ENCODE measurements around the gene OTUD4.
"Not testable (repeated sequence)": the region's sequence is repeated elsewhere in the genome, so short reads cannot be mapped to it uniquely, and the experiment has no call there.

OTUD4 gene

DNA sequence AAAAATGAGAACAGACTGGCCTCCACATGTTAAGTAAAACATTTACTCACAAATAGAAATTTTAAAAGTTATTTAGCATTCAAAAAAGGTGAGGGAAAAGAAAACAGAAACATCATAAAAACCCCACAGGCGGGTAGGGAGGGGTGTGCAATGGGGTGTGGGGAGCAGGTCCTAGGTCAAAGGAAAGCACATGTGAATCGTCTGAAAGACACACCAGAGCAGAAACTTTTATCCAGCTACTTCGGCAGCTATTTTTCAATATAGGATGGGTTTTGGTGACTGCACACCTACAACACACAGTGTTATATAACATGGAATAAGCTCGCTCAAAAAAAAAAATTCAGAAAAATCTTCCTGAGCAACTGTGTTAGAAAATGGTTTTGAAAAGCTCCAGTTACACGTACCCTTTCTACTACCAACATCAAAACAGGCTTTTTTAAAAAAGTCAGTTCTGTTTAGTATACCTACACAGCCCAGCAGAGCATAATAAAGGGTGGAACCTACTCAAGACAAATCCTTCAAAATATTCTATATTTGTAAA, 1.6 kb downstream of the OTUD4 start:
- DNase-seq (ENCODE audit: low read depth), result no peak

DNA sequence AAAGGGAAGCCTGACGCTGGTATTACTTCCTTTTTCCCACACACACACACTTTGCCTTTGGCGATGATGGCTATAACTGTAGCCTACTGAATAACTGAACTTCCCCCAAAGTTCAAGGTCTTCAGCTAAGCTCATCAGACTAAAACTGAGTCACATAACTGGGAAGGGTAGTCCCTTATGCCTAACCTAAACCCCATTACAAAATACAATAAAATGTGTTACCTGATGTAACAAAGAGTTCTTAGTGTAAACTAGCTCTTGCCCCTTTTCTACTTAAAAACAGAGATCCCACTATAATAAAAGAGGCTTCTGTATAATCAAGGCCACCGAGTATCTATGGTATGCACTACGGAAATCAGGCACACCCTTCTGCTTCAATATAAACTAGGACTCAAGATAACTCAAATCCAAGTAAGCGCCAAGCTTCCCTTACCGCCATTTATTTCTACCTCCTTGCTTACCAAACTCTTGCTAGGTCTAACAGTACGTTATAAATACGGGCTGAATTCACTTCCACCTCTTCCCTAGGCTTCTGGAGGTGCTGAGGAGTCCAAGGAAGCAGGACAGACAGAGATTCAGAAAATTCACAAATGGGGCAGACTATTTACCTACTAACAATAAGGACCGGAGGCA, 2.4 kb downstream of the OTUD4 start:
- peak; percentile 44 for DNase-seq (ENCODE audit: low read depth)

DNA sequence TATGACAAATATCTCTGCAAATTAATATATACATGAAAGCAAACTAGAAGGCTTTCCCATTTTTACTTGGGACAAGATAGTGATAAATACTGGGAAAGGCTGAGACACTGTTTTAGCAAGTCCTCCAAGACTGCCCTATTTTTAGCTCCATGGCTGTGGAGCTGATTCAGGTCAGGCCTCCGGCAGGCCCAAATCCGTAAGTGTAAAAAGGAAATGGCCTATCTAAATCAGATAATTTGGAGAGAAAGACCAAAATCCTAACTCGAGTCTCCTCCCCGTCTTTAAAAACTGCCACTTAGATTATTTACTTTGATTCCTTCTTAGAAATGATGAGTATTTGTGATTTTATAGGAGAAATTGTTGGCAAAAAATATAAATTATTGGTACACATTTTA, 2.9 kb downstream of the OTUD4 start:
- DNase-seq (ENCODE audit: low read depth), result peak; percentile 36

DNA sequence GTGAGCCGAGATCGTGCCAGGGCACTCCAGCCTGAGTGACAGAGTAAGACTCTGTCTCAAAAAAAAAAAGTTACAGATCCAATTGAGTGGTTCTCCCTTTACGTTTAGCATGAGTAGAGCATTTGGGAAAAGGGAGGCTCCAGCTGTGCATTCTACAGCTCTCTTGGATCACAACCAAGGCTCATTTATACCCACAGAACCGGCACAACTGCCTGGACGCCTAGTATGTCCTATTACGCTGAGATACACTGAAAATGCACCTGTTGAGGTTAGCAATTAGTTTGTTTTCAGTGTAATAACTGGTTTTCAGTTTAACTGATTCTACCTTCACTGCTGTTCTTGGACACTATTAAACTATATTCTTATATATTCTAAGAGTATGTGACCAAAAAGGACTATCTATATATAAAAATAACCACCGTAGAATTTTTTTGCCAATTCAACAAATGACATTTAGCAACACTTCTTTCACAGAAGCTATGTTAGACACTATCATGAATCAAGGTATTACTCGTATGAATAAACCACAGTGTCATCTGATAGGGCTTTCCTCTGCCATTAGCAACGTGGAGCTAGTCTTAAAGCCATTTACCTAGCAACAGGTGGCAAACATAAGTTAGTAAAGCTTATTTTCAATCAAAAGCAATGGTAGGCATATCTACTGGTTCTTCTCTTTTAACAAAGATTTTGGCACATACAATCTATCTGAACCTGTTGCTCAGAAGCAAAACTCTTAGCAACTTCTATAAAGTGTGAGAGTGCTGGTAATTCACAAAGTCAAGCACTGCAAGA, 3.6 kb downstream of the OTUD4 start:
- no peak for DNase-seq (ENCODE audit: low read depth)

DNA sequence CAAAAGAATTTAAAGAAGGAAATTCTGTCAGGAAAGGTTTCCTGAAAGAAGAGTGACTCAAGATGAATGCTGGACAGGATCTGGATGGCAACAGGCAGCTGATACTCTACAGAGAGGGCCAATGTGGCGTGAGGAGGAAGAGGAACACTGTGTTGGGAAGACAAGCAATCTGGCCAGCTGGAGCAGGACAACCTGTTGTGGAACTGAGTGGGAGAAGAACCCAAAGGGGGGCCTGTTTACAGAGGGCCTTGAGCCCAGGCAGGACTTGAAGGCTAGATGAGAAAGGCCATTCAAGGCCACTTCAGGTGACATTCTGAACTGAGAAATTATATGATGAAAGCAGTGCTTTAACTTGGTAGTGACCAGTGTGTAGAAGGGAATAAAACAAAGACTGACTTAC, 8.5 kb downstream of the OTUD4 start:
- DNase-seq (ENCODE audit: low read depth), result no peak

DNA sequence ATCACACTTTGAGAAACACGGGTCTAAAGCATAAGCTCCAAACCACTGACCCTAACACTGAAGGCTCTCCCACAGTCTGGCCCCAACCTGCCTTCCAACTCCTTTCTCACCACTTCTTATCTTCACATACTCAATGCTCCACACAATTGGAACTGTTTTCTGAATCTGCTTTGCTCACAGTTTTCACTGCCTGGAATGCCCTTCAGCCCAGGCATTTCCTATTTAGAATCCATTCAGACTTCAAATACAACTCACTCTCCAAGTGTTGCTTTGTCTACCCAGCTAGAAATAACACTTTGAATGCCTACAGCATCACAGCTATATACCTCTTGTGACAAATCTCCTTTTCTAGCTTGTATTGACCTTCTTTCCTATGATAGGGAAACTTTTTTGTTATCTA, 10.2 kb downstream of the OTUD4 start:
- DNase-seq (ENCODE audit: low read depth), result peak; percentile 31

DNA sequence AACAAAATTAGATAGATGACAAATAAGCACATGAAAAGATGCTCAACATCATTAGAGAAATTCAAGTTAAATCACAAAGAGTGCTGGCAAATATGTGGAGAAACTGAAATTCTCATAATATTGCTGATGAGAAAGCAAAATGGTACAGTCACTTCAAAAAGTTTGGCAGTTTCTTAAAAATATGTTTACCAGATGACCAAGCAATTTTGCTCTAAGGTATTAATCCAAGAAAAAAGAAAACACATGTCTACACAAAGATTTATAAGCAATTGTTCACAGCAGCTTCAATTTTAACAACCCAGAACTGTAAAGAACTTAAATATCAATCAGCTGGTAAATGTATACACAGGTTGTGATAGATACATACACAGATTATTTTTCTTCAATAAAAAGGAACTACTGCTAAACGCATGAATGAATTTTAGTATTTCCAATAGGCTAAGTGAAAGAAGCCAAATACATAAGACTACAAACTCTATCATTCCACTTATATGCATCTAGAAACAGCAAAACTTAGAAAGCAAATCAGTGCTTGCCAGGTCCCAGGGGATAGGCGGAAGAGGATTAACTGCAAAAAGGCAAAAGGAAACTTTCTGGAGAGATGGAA, 11.7 kb downstream of the OTUD4 start:
- no peak for DNase-seq (ENCODE audit: low read depth)

DNA sequence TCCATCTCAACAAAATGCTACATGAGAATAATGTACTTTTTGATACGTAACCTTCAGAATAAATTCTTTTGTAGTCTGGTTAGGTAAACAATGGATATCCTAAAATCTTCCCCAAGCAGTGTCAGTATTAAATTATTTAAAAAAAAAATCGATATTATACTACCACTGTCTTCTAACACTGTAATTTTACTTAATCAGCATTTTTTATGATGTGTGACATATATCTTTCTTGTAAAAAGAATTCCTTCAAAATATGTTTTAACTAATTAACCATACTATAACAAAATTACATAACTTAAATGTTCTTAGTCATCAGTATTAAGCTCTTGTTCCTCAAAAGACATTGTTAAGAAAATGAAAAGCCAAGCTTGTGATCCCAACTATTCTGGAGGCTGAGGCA, 12.5 kb downstream of the OTUD4 start:
- no peak for DNase-seq (ENCODE audit: low read depth)

DNA sequence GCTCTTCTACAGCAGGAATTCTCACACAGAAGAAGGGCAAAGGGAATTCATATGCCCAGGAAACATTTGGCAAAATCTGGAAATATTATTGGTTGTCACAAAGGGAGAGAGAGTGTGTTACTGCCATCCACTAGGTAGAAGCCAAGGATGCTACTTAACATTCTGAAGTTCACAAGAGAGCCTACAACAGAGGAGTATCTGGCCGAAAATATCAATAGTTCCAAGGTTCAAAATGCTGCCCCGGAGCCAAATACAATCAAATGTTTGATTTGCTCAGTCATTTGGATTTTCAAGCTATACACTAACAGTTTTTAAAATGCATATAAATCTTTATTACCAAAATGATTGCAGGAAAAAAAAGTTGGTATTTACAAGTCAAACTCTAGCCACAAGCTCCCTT, 18.8 kb downstream of the OTUD4 start:
- no peak for DNase-seq (ENCODE audit: low read depth)

DNA sequence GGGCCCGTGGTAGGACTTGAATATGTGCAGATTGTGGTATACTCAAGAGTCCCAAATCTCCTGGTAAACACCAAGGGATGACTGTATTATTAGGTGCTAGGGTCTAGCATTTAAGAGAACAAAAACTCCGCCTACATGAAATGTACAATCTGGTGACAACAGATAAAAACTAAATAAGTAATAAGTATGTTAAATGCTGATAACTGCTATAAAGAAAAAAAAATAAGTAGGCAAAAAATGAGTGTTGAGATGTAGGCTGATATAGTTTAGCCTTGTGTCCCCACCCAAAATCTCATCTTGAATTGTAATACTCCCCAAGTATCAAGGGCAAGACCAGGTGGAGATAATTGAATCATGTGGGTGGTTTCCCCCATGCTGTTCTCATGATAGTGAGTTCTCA, 23.4 kb downstream of the OTUD4 start:
- no peak for DNase-seq (ENCODE audit: low read depth)

DNA sequence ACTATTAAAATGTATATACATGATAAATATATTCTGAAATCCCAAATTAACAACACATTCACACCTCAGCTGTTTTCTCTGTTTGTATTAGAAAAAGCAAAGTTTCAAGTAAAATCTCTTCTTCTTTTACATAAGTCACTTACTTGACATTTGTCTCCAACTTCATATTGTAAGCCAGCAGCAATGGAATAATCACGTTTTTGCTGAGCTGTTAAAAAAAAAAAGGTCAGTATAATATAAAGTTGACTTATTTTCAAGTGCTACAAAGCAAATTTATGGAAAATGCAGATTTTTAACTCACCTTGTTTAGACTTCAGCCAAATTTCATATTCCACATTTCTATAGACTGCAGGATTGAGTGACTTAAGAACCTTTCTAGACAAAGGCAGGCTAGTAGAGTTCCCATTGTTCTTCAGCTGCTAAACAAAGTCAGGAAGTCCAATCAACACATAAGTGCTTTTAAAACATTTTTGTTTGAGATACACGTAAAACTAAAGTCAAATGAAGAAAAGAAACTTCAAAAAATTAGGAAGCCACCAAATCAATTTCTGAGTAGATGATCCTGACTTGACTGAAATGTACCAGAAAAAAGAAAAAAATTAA, 25.0 kb downstream of the OTUD4 start:
- DNase-seq (ENCODE audit: low read depth), result no peak

DNA sequence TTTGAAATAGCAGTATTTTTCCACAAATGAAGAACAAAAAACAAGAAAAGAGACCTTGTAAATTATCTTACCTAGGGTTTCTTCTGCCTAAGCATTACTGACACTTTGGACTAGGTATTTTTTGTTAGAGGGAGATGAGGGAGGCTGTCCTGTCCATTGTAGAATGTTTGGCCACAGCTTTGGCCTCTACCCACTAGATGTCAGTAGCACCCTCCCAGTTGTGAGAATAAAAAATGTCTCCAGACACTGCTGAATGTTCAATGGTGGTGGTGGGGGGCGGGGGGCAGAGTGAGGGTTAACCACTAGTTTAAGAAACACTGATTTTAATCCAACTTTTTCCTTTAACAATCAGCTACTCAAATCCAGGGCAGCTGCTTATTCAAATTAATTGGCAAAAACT, 25.8 kb downstream of the OTUD4 start:
- peak; percentile 45 for DNase-seq (ENCODE audit: low read depth)

DNA sequence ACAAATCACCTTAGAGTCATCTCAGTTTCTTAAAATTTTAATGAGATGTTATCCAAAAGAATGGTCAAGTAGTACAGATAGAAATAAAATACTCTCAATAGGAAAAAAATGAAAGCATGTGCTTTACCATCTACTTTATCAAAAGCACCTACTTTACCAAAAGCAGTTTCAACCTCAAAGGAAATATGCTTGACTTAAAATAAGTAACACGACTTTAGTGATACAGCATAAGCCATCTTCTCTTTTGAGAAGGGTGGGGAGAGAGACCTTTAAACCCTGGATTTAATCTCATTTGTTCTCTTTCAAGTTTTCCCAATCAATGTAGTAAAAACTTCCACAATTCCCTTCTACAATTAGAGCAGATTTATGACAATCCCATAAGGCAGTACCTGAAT, 26.5 kb downstream of the OTUD4 start:
- no peak for DNase-seq (ENCODE audit: low read depth)

DNA sequence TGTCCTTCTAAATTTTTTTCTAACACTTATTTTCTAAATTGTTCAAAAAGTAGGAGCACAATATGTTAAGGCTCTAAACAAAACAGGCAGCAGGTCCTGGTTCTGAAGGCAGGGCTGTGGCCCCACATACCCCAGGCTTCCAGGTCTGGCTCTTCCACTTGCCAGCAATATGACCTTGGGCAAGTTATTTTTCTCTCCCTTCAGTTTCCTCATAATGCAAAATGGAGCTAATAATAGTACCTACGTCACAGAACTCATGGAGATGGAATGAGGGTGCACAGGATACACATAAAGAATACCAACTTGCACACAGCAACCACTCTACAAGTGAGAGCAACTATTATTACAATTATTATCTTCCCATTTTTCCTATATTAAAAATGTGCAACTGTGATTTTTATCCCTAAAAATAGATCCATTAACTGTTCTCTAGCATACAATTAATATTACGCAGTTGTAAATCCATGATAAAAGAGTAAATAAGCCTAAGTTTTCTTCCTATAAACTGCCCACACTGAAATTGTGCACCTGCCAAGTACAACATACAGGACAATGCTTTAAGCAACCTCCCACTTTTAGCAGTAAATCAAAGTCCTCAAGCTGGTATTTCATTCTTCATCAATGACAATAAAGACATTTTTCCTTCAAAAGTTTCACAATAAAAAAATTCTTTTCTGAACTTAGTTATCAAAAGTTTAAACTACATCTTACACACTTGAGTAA, 27.0 kb downstream of the OTUD4 start:
- peak; percentile 46 for DNase-seq (ENCODE audit: low read depth)

DNA sequence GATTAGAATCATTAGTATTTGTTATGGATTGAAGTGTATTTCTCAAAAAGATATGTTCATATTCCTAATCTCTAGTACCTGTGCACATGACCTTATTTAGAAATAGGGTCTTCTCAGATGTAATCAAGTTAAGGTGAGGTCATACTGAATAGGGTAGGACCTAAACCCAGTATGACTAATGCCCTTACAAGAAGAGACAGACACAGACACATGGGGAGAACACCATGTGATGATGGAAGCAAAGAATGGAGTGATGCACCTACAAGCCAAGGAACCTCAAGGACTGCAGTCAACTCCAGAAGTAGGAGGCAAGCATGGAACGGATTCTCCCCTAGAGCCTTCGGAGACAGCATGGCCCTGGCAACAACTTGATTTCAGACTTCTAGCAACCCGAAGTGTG, 31.4 kb downstream of the OTUD4 start:
- no peak for DNase-seq (ENCODE audit: low read depth)

DNA sequence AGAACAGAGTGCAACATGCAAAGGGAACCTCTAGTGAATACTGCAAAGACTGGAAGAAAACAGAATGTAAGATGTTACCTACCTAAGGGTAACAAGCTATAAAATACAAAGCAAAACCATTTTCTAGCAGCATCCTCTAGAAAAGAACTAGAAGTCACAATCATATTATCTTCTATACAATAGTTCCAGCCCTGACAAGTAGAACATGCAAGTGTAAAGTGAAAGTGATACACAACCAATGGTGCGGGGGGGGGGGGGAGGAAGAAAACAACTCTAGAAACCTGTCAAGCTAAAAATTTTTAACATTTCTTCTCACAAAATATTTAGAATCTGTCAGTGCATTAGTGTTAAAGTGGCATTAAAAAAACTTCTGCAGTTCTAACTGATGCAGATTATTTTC, 44.2 kb downstream of the OTUD4 start:
- DNase-seq (ENCODE audit: low read depth), result not testable (repeated sequence)

DNA sequence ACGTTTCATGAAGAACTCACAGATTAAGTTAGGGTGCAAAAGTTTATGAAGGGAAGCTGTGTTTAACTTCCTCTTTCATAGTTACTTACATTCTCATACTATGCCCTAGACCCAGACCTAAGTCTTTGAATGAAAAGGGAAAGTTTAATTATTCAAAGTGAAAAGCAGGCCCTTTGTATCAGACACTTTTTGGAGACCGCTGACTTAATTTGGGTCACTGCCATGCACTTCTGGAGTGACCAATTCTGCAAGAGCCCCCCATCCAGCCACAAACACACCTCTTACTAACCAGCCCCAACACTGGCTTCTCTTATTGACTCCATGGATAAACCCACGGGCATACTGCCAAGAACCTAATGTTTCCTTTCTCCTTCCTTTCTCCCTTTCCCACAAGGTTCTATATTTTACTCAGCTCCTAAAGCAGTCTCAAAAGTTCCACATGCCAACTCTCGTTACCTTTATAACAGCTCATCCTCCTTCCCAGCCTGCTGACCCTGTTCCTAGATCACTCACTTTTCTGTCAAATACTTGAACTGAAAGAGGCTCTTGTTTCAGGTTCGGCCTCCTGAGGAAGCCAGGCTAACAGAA, 47.8 kb downstream of the OTUD4 start:
- peak; percentile 42 for DNase-seq (ENCODE audit: low read depth)

DNA sequence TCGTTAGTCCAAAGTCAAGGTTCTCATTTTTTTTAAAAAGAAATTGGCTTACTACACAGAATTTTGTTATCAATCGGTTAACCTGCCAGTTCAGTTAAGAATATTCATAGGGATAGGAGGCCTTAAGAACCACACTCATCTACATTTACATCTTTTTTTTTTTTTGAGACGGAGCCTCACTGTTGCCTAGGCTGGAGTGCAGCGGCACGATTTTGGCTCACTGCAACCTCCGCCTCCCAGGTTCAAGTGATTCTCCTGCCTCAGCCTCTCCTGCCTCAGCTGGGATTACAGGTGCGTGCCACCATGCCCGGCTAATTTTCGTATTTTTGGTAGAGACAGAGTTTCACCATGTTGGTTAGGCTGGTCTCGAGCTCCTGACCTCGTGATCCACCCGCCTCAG, 48.5 kb downstream of the OTUD4 start:
- no peak for DNase-seq (ENCODE audit: low read depth)

DNA sequence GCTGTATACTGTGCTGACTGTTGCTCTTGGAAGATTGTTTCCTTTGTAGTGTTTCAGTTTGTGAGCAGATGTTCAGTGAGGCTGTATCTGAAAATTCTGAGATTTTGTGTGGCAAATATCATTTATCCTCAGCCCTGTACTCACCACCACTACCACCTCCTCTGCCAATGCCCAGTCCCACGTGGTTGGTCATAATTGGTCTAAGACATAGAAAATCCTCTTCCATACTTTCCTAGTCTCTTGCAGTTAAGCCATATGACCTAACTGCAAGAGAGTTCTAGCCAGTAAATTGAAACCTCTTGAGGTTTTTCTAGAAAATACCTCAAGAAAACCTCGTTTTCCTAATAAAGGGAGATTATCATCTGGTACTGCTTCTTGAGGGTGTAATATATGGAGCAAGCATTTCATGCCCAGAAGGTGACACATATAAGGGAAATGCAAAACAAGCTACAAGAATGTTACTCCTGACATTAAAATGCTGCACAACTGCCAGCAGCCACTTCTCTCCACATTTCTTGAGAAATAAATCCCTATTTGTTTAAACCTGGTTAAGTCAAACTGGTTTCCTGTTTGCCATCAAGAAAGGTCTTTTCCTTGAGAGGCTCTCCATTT, 49.5 kb downstream of the OTUD4 start:
- DNase-seq (ENCODE audit: low read depth), result peak; percentile 91

DNA sequence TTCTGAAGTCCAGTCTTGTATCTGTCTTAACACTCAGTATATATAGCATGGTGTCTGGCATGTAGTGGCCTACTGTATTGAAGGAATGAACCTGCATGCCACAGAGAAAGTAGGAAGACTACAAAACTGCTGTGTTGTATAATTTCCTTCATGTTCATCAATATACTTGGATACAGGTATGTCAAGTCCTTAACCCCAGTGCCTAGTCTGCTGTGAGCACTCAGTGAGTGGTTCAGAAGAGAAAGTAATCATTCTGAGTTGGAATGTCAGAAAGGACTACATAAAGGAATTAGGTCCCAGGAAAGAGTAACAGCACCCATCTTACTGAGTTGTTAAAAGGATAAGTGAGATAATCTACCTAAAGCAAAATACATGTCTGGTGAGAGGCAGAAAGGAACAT, 50.3 kb downstream of the OTUD4 start:
- no peak for DNase-seq (ENCODE audit: low read depth)

DNA sequence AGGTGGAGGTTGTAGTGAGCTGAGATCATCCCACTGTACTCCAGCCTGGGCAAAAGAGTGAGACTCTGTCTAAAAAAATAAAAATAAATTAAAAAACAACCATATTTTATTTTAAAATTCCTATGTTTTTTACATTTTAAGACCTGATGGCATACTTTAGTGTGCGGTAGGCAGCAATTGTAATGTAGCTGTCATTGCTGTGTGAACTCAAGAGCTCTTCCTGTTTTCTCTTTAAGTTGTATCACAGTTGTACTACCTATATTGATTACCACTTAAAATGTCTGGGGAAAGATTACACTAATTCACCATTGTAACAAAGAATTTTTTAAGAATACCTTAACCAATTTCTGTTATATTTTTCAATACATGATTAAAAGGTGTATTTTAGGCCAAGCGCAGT, 55.0 kb downstream of the OTUD4 start:
- DNase-seq (ENCODE audit: low read depth), result no peak
